ENCODE measurements around the gene MGAT4A.

The MGAT4A gene

GRCh38 chr2:98710734-98711133 is 20.2 kb downstream of the MGAT4A start:
- TF ChIP-seq POU2F2 (IDR thresholded peaks at IDR 0.05; ENCODE audit: low read depth, low read length) (no peak), TAF1 (IDR thresholded peaks at IDR 0.05; ENCODE audit: low read depth, low read length) (no peak), PAX5 (IDR thresholded peaks at IDR 0.05; ENCODE audit: insufficient read depth, low read length, severe bottlenecking) (no peak), POLR2A (IDR thresholded peaks at IDR 0.05; ENCODE audit: low read depth, low read length) (no peak), SPI1 (IDR thresholded peaks at IDR 0.05; ENCODE audit: low read depth, low read length) (no peak), POLR2AphosphoS5 (IDR thresholded peaks at IDR 0.05; ENCODE audit: low read depth, low read length) (no peak)
- no peak for FAIRE-seq
- DNase-seq (ENCODE audit: insufficient read length, low spot score) = no peak

GRCh38 chr2:98709535-98709934 is 21.4 kb downstream of the MGAT4A start:
- DNase-seq (ENCODE audit: insufficient read length, low spot score) = no peak
- no peak for FAIRE-seq
- TF ChIP-seq POLR2AphosphoS5 (IDR thresholded peaks at IDR 0.05; ENCODE audit: low read depth, low read length) (no peak), SPI1 (IDR thresholded peaks at IDR 0.05; ENCODE audit: low read depth, low read length) (no peak), TAF1 (IDR thresholded peaks at IDR 0.05; ENCODE audit: low read depth, low read length) (no peak), POLR2A (IDR thresholded peaks at IDR 0.05; ENCODE audit: low read depth, low read length) (no peak), PAX5 (IDR thresholded peaks at IDR 0.05; ENCODE audit: insufficient read depth, low read length, severe bottlenecking) (no peak), POU2F2 (IDR thresholded peaks at IDR 0.05; ENCODE audit: low read depth, low read length) (no peak)

- FAIRE-seq (peak; percentile 26), DNase-seq (ENCODE audit: insufficient read length, low spot score) (no peak)
- TF ChIP-seq POU2F2 (IDR thresholded peaks at IDR 0.05; ENCODE audit: low read depth, low read length) = no peak
- TF ChIP-seq SPI1 (IDR thresholded peaks at IDR 0.05; ENCODE audit: low read depth, low read length) = no peak
- no peak for TF ChIP-seq POLR2A (IDR thresholded peaks at IDR 0.05; ENCODE audit: low read depth, low read length)
- no peak for TF ChIP-seq PAX5 (IDR thresholded peaks at IDR 0.05; ENCODE audit: insufficient read depth, low read length, severe bottlenecking)
- TF ChIP-seq POLR2AphosphoS5 (IDR thresholded peaks at IDR 0.05; ENCODE audit: low read depth, low read length) = no peak
Observed at GRCh38 chr2:98708396-98709186, 22.3 kb downstream of the MGAT4A start.

- FAIRE-seq (no peak), DNase-seq (ENCODE audit: insufficient read length, low spot score) (no peak)
- TF ChIP-seq PAX5 (IDR thresholded peaks at IDR 0.05; ENCODE audit: insufficient read depth, low read length, severe bottlenecking) (no peak), POU2F2 (IDR thresholded peaks at IDR 0.05; ENCODE audit: low read depth, low read length) (no peak), POLR2AphosphoS5 (IDR thresholded peaks at IDR 0.05; ENCODE audit: low read depth, low read length) (no peak), POLR2A (IDR thresholded peaks at IDR 0.05; ENCODE audit: low read depth, low read length) (no peak), SPI1 (IDR thresholded peaks at IDR 0.05; ENCODE audit: low read depth, low read length) (no peak), TAF1 (IDR thresholded peaks at IDR 0.05; ENCODE audit: low read depth, low read length) (no peak)
Observed at GRCh38 chr2:98706591-98706990, 24.3 kb downstream of the MGAT4A start.

GRCh38 chr2:98705333-98705617 is 25.7 kb downstream of the MGAT4A start:
- DNase-seq (ENCODE audit: insufficient read length, low spot score) (no peak), FAIRE-seq (no peak)
- TF ChIP-seq POLR2A (IDR thresholded peaks at IDR 0.05; ENCODE audit: low read depth, low read length) (no peak), POLR2AphosphoS5 (IDR thresholded peaks at IDR 0.05; ENCODE audit: low read depth, low read length) (no peak), POU2F2 (IDR thresholded peaks at IDR 0.05; ENCODE audit: low read depth, low read length) (no peak), TAF1 (IDR thresholded peaks at IDR 0.05; ENCODE audit: low read depth, low read length) (no peak), SPI1 (IDR thresholded peaks at IDR 0.05; ENCODE audit: low read depth, low read length) (no peak), PAX5 (IDR thresholded peaks at IDR 0.05; ENCODE audit: insufficient read depth, low read length, severe bottlenecking) (no peak)

GRCh38 chr2:98704499-98705332 is 26.2 kb downstream of the MGAT4A start:
- DNase-seq (ENCODE audit: insufficient read length, low spot score) (no peak), FAIRE-seq (no peak)
- no peak for TF ChIP-seq POLR2AphosphoS5 (IDR thresholded peaks at IDR 0.05; ENCODE audit: low read depth, low read length)
- TF ChIP-seq POLR2A (IDR thresholded peaks at IDR 0.05; ENCODE audit: low read depth, low read length) = no peak
- TF ChIP-seq TAF1 (IDR thresholded peaks at IDR 0.05; ENCODE audit: low read depth, low read length) = no peak
- no peak for TF ChIP-seq PAX5 (IDR thresholded peaks at IDR 0.05; ENCODE audit: insufficient read depth, low read length, severe bottlenecking)
- TF ChIP-seq POU2F2 (IDR thresholded peaks at IDR 0.05; ENCODE audit: low read depth, low read length) = no peak
- no peak for TF ChIP-seq SPI1 (IDR thresholded peaks at IDR 0.05; ENCODE audit: low read depth, low read length)

GRCh38 chr2:98703738-98704137 is 27.2 kb downstream of the MGAT4A start:
- DNase-seq (ENCODE audit: insufficient read length, low spot score) = no peak
- no peak for FAIRE-seq
- TF ChIP-seq TAF1 (IDR thresholded peaks at IDR 0.05; ENCODE audit: low read depth, low read length) (no peak), PAX5 (IDR thresholded peaks at IDR 0.05; ENCODE audit: insufficient read depth, low read length, severe bottlenecking) (no peak), POLR2A (IDR thresholded peaks at IDR 0.05; ENCODE audit: low read depth, low read length) (no peak), POU2F2 (IDR thresholded peaks at IDR 0.05; ENCODE audit: low read depth, low read length) (no peak), SPI1 (IDR thresholded peaks at IDR 0.05; ENCODE audit: low read depth, low read length) (no peak), POLR2AphosphoS5 (IDR thresholded peaks at IDR 0.05; ENCODE audit: low read depth, low read length) (no peak)

GRCh38 chr2:98702858-98703620 is 27.9 kb downstream of the MGAT4A start:
- no peak for FAIRE-seq
- TF ChIP-seq TAF1 (IDR thresholded peaks at IDR 0.05; ENCODE audit: low read depth, low read length) (no peak), POLR2AphosphoS5 (IDR thresholded peaks at IDR 0.05; ENCODE audit: low read depth, low read length) (no peak), PAX5 (IDR thresholded peaks at IDR 0.05; ENCODE audit: insufficient read depth, low read length, severe bottlenecking) (no peak), SPI1 (IDR thresholded peaks at IDR 0.05; ENCODE audit: low read depth, low read length) (no peak), POLR2A (IDR thresholded peaks at IDR 0.05; ENCODE audit: low read depth, low read length) (no peak), POU2F2 (IDR thresholded peaks at IDR 0.05; ENCODE audit: low read depth, low read length) (no peak)
- DNase-seq (ENCODE audit: insufficient read length, low spot score) = no peak

All from GM12891 (cell line).